ENCODE measurements around the gene SPAG6. TPM values are rescaled to one million over a fixed set of nuclear protein-coding genes. Genes with fewer than 3 reads are reported as not detected.

SPAG6 gene
- total RNA-seq, 1 donor from 2014 or later = 8.9 TPM

GRCh38 chr10:22344249-22344648 is 1.0 kb upstream of the SPAG6 start:
- peaks cover 71% of the 10 kb centered on the region for H3K27me3 Mint-ChIP-seq
- TF ChIP-seq, protein P1, sequence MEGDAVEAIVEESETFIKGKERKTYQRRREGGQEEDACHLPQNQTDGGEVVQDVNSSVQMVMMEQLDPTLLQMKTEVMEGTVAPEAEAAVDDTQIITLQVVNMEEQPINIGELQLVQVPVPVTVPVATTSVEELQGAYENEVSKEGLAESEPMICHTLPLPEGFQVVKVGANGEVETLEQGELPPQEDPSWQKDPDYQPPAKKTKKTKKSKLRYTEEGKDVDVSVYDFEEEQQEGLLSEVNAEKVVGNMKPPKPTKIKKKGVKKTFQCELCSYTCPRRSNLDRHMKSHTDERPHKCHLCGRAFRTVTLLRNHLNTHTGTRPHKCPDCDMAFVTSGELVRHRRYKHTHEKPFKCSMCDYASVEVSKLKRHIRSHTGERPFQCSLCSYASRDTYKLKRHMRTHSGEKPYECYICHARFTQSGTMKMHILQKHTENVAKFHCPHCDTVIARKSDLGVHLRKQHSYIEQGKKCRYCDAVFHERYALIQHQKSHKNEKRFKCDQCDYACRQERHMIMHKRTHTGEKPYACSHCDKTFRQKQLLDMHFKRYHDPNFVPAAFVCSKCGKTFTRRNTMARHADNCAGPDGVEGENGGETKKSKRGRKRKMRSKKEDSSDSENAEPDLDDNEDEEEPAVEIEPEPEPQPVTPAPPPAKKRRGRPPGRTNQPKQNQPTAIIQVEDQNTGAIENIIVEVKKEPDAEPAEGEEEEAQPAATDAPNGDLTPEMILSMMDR (IDR thresholded peaks at IDR 0.05; ENCODE audit: unreplicated experiment) = no peak
- H3K4me3 Mint-ChIP-seq (ENCODE audit: low read depth) = peak overlapping the region; percentile 70
- no peak overlapping the region for H3K27ac Mint-ChIP-seq
- no peaks in the 10 kb centered on the region for H3K9me3 Mint-ChIP-seq (ENCODE audit: low read depth)
- peaks cover 4% of the 10 kb centered on the region for H3K4me1 Mint-ChIP-seq (ENCODE audit: low read depth)
- H3K36me3 Mint-ChIP-seq (ENCODE audit: insufficient read depth) = no peaks in the 10 kb centered on the region
- DNase-seq (ENCODE audit: low spot score, unreplicated experiment) = no peak

DNA sequence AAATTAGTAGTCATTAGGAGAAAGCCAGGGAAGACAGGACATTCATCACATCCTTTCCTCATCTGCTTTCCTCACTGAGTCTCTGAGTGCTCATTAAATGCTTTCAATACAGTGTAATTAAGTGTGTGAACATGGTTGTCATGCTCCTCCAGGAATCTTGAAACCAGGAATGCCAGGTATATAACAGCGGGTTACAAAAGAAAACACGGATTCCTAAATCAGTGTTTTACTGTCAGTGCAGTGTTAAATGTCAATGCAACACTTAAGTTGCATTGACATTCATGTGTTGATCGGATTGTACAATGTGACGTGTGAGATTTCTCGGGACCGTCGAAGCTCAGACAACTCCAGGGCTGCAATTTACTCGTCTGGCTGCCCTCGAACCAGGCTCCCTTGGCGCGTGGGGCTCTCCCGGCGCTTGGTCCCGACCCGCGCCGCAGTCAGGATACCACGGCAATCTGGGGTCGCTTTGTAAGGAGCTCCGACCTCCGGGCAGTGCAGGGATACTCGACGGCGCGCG is 455 bp upstream of the SPAG6 start:
- H3K9me3 Mint-ChIP-seq (ENCODE audit: low read depth) = no peaks in the 10 kb centered on the region
- no peak overlapping the region for H3K27ac Mint-ChIP-seq
- TF ChIP-seq, protein P1 (IDR thresholded peaks at IDR 0.05; ENCODE audit: unreplicated experiment) = no peak
- H3K4me3 Mint-ChIP-seq (ENCODE audit: low read depth) = peak overlapping the region; percentile 70
- peaks cover 67% of the 10 kb centered on the region for H3K27me3 Mint-ChIP-seq
- peaks cover 4% of the 10 kb centered on the region for H3K4me1 Mint-ChIP-seq (ENCODE audit: low read depth)
- H3K36me3 Mint-ChIP-seq (ENCODE audit: insufficient read depth) = no peaks in the 10 kb centered on the region
- DNase-seq (ENCODE audit: low spot score, unreplicated experiment) = no peak

DNA sequence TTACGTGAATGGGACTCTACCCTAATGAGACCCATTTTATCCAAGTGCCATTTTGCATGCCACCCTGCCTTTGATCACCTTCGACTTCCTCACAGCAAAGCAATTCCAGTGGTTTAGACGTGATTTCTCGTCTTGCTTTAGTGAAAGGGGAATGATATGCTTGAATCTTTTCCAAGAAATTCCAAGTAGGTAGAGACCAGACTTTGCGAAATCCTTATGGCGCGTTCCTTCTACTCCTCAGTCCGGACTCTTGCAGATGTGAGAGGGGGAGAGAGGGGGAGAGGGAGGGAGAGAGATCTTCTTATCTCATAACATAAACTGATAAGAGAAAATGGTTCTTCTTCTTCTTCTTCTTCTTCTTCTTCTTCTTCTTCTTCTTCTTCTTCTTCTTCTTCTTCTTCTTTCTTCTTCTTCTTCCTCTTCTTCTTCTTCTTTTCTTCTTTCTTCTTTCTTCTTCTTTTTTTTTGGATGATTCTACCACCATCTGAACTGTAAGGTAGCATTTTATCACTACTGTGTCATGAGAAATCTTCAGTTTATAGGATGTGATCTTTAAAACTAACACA is 883 bp downstream of the SPAG6 start:
- H3K27me3 Mint-ChIP-seq = peaks cover 67% of the 10 kb centered on the region
- H3K4me3 Mint-ChIP-seq (ENCODE audit: low read depth) = peak overlapping the region; percentile 70
- TF ChIP-seq, protein P1 (IDR thresholded peaks at IDR 0.05; ENCODE audit: unreplicated experiment) = no peak
- no peaks in the 10 kb centered on the region for H3K36me3 Mint-ChIP-seq (ENCODE audit: insufficient read depth)
- DNase-seq (ENCODE audit: low spot score, unreplicated experiment) = no peak
- H3K9me3 Mint-ChIP-seq (ENCODE audit: low read depth) = no peaks in the 10 kb centered on the region
- peak overlapping the region; percentile 69 for H3K27ac Mint-ChIP-seq
- H3K4me1 Mint-ChIP-seq (ENCODE audit: low read depth) = peaks cover 2% of the 10 kb centered on the region

- no peak overlapping the region for H3K27ac Mint-ChIP-seq
- no peaks in the 10 kb centered on the region for H3K4me1 Mint-ChIP-seq (ENCODE audit: low read depth)
- no peaks in the 10 kb centered on the region for H3K9me3 Mint-ChIP-seq (ENCODE audit: low read depth)
- H3K4me3 Mint-ChIP-seq (ENCODE audit: low read depth) = no peak overlapping the region
- DNase-seq (ENCODE audit: low spot score, unreplicated experiment) = no peak
- H3K27me3 Mint-ChIP-seq = peaks cover 37% of the 10 kb centered on the region
- H3K36me3 Mint-ChIP-seq (ENCODE audit: insufficient read depth) = no peaks in the 10 kb centered on the region
- TF ChIP-seq, protein P1 (IDR thresholded peaks at IDR 0.05; ENCODE audit: unreplicated experiment) = no peak
Measured at GRCh38 chr10:22349755-22350154, 4.5 kb downstream of the SPAG6 start.

DNA sequence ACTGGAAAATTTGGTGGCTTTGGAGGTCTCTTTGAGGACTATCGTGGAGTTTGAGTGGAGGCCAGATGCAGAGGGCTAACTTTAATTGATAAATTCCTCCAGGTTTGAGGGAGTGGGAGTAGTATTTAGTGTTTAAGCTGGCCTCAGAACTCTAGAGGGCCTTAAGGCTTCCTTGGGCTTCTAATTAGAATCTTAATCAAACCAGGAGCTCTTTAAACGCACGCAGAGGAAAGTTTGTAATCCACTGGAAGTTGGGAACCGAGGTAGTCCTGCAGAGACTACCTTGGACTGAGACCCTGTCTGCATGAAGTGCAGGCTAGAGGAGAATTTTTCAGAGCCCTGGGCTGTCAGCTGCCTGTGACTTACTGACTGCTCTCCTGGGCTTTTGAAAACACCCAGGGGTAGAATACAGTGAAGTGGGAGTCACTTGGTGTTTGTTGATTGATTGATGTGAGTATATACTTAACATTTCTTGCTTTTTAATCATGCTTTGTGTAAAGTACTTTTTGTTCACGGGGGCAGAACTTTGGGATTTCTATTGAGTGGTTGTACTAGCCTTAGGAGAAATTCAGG is 5.9 kb downstream of the SPAG6 start:
- H3K27me3 Mint-ChIP-seq = peaks cover 25% of the 10 kb centered on the region
- DNase-seq (ENCODE audit: low spot score, unreplicated experiment) = no peak
- no peaks in the 10 kb centered on the region for H3K9me3 Mint-ChIP-seq (ENCODE audit: low read depth)
- H3K4me1 Mint-ChIP-seq (ENCODE audit: low read depth) = no peaks in the 10 kb centered on the region
- no peak overlapping the region for H3K27ac Mint-ChIP-seq
- TF ChIP-seq, protein P1 (IDR thresholded peaks at IDR 0.05; ENCODE audit: unreplicated experiment) = no peak
- no peaks in the 10 kb centered on the region for H3K36me3 Mint-ChIP-seq (ENCODE audit: insufficient read depth)
- H3K4me3 Mint-ChIP-seq (ENCODE audit: low read depth) = no peak overlapping the region

All from progenitor cell of endocrine pancreas (in vitro differentiated cells).